ENCODE measurements around the gene TMEM120A. TPM values are rescaled to one million over a fixed set of nuclear protein-coding genes. Genes with fewer than 3 reads are reported as not detected.

Gene TMEM120A
- polyA plus RNA-seq, 3 donors: 65.5 to 79.9 (median 76.1) TPM

DNA sequence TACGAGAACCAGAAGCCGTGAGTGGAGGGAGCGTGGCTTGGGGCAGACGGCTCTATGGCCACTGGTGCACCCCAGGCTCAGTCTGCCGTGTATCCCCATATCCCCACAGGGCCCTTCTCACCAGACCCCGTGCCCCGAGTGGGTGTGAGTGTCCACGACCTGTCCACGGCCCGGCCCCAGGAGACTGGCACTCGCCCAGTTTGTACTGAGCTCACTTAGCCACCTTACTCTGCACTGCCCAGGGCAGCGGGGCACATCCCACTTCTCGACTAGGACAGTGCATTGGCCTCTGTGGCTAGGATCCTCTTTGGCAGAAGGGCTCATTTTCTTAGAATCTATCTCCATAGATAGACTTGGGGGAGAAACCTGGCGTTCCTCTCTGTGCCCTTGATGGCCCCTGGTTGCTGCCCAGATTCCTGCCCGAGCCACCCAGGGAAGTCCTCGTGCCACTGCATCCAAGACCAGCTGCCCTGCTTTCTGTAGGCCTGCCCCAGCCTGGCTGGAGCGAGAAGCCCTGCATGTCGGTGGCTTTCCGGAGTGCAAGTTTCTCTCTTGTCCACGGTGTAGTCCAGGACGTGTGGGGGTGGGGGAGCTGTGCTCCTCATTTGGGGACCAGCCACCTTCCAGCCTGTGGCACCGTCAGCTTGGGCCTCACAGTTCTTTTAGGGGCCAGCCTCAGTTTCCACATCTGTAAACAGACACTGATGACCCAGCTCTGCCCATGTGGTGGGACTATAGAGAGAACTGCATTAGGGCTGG lies 11.9 kb downstream of the TMEM120A start:
- H3K27me3 Mint-ChIP-seq (ENCODE audit: low read depth in 3 of 3): no peaks in the 10 kb centered on the region
- no peak overlapping the region for H3K9ac ChIP-seq (ENCODE audit: insufficient read depth, low read length, poor library complexity, severe bottlenecking)
- no peaks in the 10 kb centered on the region for H3K9me3 ChIP-seq (replicated peaks in 1 of 2; ENCODE audit: control insufficient read depth in 1 of 2, insufficient read depth in 1 of 2, low read length in 2 of 2)
- peaks cover 0 to 2% (median 0%) of the 10 kb centered on the region in 7 donors for H3K9me3 Mint-ChIP-seq
- TF ChIP-seq, protein P1, sequence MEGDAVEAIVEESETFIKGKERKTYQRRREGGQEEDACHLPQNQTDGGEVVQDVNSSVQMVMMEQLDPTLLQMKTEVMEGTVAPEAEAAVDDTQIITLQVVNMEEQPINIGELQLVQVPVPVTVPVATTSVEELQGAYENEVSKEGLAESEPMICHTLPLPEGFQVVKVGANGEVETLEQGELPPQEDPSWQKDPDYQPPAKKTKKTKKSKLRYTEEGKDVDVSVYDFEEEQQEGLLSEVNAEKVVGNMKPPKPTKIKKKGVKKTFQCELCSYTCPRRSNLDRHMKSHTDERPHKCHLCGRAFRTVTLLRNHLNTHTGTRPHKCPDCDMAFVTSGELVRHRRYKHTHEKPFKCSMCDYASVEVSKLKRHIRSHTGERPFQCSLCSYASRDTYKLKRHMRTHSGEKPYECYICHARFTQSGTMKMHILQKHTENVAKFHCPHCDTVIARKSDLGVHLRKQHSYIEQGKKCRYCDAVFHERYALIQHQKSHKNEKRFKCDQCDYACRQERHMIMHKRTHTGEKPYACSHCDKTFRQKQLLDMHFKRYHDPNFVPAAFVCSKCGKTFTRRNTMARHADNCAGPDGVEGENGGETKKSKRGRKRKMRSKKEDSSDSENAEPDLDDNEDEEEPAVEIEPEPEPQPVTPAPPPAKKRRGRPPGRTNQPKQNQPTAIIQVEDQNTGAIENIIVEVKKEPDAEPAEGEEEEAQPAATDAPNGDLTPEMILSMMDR (IDR thresholded peaks at IDR 0.05): no peak
- peaks cover 40% of the 10 kb centered on the region for H4K20me1 ChIP-seq (ENCODE audit: insufficient read depth, low read length)
- WGBS (ENCODE audit: insufficient coverage): 99% methylated on average over 14 of the region's 22 CpGs
- no peaks in the 10 kb centered on the region for H3K4me1 ChIP-seq (ENCODE audit: control insufficient read depth in 1 of 2, insufficient read depth in 2 of 2, low read length in 2 of 2)
- peaks cover 54 to 80% of the 10 kb centered on the region in 2 donors for H3K36me3 Mint-ChIP-seq
- DNase-seq: no peak
- H3K4me1 Mint-ChIP-seq: no peaks in the 10 kb centered on the region
- peak overlapping the region in 2 of 7 donors; percentile 19 to 42 for H3K27ac Mint-ChIP-seq
- no peak overlapping the region for H3K4me3 ChIP-seq (replicated peaks in 1 of 3; ENCODE audit: low read depth in 2 of 3, low read length in 3 of 3)
- H3K27ac ChIP-seq (ENCODE audit: low read depth in 1 of 2, low read length in 2 of 2): no peak overlapping the region
- H3K36me3 ChIP-seq (replicated peaks in 1 of 2; ENCODE audit: control insufficient read depth in 1 of 2, insufficient read depth in 2 of 2, low read length in 2 of 2): peaks cover 81 to 92% of the 10 kb centered on the region in 2 donors
- no peaks in the 10 kb centered on the region for H3K79me2 ChIP-seq (ENCODE audit: insufficient read depth, low read length)
- H3K4me2 ChIP-seq (replicated peaks; ENCODE audit: extremely low read depth, low read length, poor library complexity, severe bottlenecking): no peak overlapping the region
- no peak overlapping the region for H2AFZ ChIP-seq (ENCODE audit: insufficient read depth, low read depth, low read length, poor library complexity, severe bottlenecking)
- intact Hi-C loops (cut with micrococcal nuclease): no loop called here
- no peaks in the 10 kb centered on the region for H3K27me3 ChIP-seq (ENCODE audit: control insufficient read depth in 2 of 2, insufficient read depth in 2 of 2, low read length in 2 of 2)
- no peak overlapping the region for H3K4me3 Mint-ChIP-seq

DNA sequence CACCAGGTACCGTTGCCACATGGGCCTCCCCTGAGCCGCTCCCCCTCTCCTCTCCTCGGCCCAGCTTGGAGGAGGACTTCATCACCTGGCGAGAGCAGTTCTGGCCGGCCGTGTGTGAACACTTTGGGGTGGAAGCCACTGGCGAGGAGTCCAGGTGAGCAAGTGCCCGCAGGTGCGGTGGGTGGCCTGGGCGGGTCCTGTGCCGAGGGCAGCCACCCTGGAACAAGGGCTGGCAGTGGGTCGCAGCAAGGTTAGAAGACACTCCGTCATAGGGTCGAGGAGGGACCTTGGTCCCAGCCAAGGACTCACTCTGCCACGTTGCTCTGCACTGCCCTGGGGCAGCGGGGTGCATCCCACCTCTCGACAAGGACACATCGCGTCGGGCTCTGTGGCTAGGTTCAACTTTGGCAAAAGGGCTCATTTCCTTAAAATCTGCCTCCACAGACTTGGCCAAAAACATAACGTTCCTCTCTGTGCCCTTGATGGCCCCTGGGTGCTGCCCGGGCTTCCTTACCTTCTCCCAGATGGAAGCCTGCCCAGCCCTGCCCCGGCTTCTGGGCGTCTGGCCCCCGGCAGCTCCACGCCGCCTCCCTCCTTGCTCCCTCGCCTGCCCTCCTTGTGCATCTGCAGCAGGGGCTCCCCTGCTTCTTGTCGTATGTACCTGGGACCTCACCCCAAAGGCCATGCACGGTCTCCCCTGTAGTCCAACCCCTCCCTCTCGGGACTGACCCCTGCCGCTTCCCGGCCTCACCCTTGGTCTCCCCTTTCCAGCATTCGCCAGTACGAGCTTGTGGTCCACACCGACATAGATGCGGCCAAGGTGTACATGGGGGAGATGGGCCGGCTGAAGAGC lies 12.7 kb downstream of the TMEM120A start:
- no peaks in the 10 kb centered on the region for H3K27me3 Mint-ChIP-seq (ENCODE audit: low read depth in 3 of 3)
- H3K9me3 Mint-ChIP-seq: peaks cover 0 to 2% (median 0%) of the 10 kb centered on the region in 7 donors
- Histone ChIP-seq H4K20me1 (ENCODE audit: insufficient read depth, low read length) (peaks cover 36% of the 10 kb centered on the region), H2AFZ (ENCODE audit: insufficient read depth, low read depth, low read length, poor library complexity, severe bottlenecking) (no peak overlapping the region), H3K36me3 (replicated peaks in 1 of 2; ENCODE audit: control insufficient read depth in 1 of 2, insufficient read depth in 2 of 2, low read length in 2 of 2) (peaks cover 75 to 92% of the 10 kb centered on the region in 2 donors), H3K27me3 (ENCODE audit: control insufficient read depth in 2 of 2, insufficient read depth in 2 of 2, low read length in 2 of 2) (no peaks in the 10 kb centered on the region), H3K27ac (ENCODE audit: low read depth in 1 of 2, low read length in 2 of 2) (no peak overlapping the region), H3K9me3 (replicated peaks in 1 of 2; ENCODE audit: control insufficient read depth in 1 of 2, insufficient read depth in 1 of 2, low read length in 2 of 2) (no peaks in the 10 kb centered on the region), H3K4me2 (replicated peaks; ENCODE audit: extremely low read depth, low read length, poor library complexity, severe bottlenecking) (no peak overlapping the region), H3K4me1 (ENCODE audit: control insufficient read depth in 1 of 2, insufficient read depth in 2 of 2, low read length in 2 of 2) (no peaks in the 10 kb centered on the region), H3K79me2 (ENCODE audit: insufficient read depth, low read length) (no peaks in the 10 kb centered on the region), H3K9ac (ENCODE audit: insufficient read depth, low read length, poor library complexity, severe bottlenecking) (no peak overlapping the region), H3K4me3 (replicated peaks in 1 of 3; ENCODE audit: low read depth in 2 of 3, low read length in 3 of 3) (no peak overlapping the region)
- WGBS (ENCODE audit: insufficient coverage): 90% methylated on average over 36 of the region's 38 CpGs
- intact Hi-C loops (cut with micrococcal nuclease): no loop called here
- no peaks in the 10 kb centered on the region for H3K4me1 Mint-ChIP-seq
- no peak overlapping the region for H3K4me3 Mint-ChIP-seq
- TF ChIP-seq, protein P1 (IDR thresholded peaks at IDR 0.05): no peak
- no peak for DNase-seq
- H3K36me3 Mint-ChIP-seq: peaks cover 49 to 80% of the 10 kb centered on the region in 2 donors
- peak overlapping the region in 3 of 7 donors; percentile 19 to 57 (median 40) for H3K27ac Mint-ChIP-seq

All from CD14-positive monocyte (primary cell).